Gastrocnemius medialis (tissue), 4 donors: Measurements from ENCODE around the gene CELF1. TPM values are rescaled to one million over a fixed set of nuclear protein-coding genes. Genes with fewer than 3 reads are reported as not detected.
"Not testable (repeated sequence)": the region's sequence is repeated elsewhere in the genome, so short reads cannot be mapped to it uniquely, and the experiment has no call there.

Source experiments
- ATAC-seq, 2 donors: fragments of 150-250 bp; one replicate each; pipeline ENCODE4 v1.9.1; 2016
- DNase-seq, 2 donors: peaks; one replicate each; pipeline ENCODE4 v3.0.0-alpha.2; 2019
- H3K27ac ChIP-seq, 4 donors: fragments of 200-600 bp; sonication (generic); 1 replicate in 1 of 4; 2 replicates in 3 of 4; pipeline ENCODE4 v1.5.1; 2016 to 2018; ENCODE audit warnings: mild to moderate bottlenecking in 2 of 4, moderate library complexity in 1 of 4
- H3K27me3 ChIP-seq, 3 donors: fragments of 200-600 bp; sonication (generic) in 2 of 3; 1 replicate in 1 of 3; 2 replicates in 2 of 3; pipeline versions ENCODE4 v1.5.1 to v1.6.0; 2016 to 2019; ENCODE audit warnings: mild to moderate bottlenecking in 1 of 3, moderate library complexity in 1 of 3
- H3K36me3 ChIP-seq, 2 donors: fragments of 200-600 bp; sonication (generic) in 1 of 2; one replicate each; pipeline ENCODE4 v1.5.1; 2017 to 2018
- H3K4me1 ChIP-seq, 2 donors: fragments of 200-600 bp; sonication (generic) in 1 of 2; one replicate each; pipeline ENCODE4 v1.5.1; 2016 to 2017; ENCODE audit warnings: mild to moderate bottlenecking in 2 of 2
- H3K4me3 ChIP-seq, 4 donors: fragments of 200-600 bp; sonication (generic) in 3 of 4; 1 replicate in 1 of 4; 2 replicates in 3 of 4; pipeline ENCODE4 v1.5.1; 2016 to 2019; ENCODE audit warnings: mild to moderate bottlenecking in 2 of 4
- H3K9me3 ChIP-seq, 3 donors: fragments of 200-600 bp; sonication (generic) in 2 of 3; 1 replicate in 1 of 3; 2 replicates in 2 of 3; pipeline ENCODE4 v1.5.1; 2016 to 2019
- POLR2A ChIP-seq, 2 donors: fragments of 450-650 bp; IDR thresholded peaks; one replicate each; pipeline ENCODE4 v1.6.1; 2017; ENCODE audit warnings: antibody characterized with exemption in 2 of 2, mild to moderate bottlenecking in 2 of 2, moderate library complexity in 2 of 2
- in situ Hi-C, 4 donors: fragments of 200-750 bp; cut with MboI; loops; one replicate each; pipeline versions ENCODE4 v1.15.0 to v1.8.0; 2017; ENCODE audit warnings: low sequenced_read_pairs in 4 of 4
- intact Hi-C: fragments of 100-400 bp; cut with DNase I; formaldehyde crosslinking; loops from one replicate; pipeline ENCODE4 v1.15.1; 2023; ENCODE audit warnings: low total_unique reads
- total RNA-seq, 4 donors: library from RNA; depleted of rRNA; stranded (reverse); fragments of >200 nt; gene quantifications; one replicate each; pipeline versions ENCODE4 v1.1.0 to v1.2.3, GENCODE V29; 2016
- TF ChIP-seq, protein P1 (sequence below), 5 experiments: fragments of 450-650 bp in 3 of 5; fragments of 200-600 bp in 2 of 5; sonication (generic) in 2 of 5; IDR thresholded peaks in 4 of 5; conservative IDR thresholded peaks in 1 of 5; 1 replicate in 4 of 5; 2 replicates in 1 of 5; pipeline ENCODE4 v1.5.1; 2016 to 2019; ENCODE audit warnings: antibody characterized with exemption in 5 of 5, mild to moderate bottlenecking in 3 of 5, moderate library complexity in 3 of 5

The CELF1 gene
- total RNA-seq, 4 donors from 2014 or later = 106 to 185 (median 136) TPM

DNA sequence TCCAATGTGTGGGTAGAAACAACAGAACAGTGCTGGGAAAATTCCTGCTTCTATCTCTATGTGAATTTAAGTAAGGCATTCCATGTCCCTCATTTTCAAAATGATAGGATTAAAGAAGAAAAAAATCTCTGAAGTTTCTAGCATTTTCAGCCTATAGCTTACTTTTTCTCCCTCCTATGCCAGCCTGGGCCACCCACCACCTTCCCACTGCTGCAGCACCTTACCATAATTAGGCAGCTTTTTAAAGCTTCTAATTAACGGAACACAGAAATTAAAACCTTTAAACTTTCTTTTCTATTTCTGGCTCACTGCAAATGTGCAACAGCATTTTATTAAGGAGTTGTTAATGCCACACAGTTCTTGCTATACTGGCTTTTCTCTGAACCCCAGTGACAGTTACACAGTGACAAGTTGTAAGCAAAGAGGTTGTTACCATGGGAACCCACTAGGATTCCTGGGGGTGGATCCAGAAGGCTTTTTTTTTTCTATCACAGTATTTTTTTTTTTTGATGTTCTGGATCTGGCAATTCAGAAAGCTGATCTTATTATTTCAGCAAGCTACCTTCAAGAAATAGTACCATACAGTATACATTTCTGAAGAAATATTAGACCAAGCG is 20.2 kb downstream of the CELF1 start:
- TF ChIP-seq POLR2A (IDR thresholded peaks at IDR 0.05) = no peak
- TF ChIP-seq, protein P1, sequence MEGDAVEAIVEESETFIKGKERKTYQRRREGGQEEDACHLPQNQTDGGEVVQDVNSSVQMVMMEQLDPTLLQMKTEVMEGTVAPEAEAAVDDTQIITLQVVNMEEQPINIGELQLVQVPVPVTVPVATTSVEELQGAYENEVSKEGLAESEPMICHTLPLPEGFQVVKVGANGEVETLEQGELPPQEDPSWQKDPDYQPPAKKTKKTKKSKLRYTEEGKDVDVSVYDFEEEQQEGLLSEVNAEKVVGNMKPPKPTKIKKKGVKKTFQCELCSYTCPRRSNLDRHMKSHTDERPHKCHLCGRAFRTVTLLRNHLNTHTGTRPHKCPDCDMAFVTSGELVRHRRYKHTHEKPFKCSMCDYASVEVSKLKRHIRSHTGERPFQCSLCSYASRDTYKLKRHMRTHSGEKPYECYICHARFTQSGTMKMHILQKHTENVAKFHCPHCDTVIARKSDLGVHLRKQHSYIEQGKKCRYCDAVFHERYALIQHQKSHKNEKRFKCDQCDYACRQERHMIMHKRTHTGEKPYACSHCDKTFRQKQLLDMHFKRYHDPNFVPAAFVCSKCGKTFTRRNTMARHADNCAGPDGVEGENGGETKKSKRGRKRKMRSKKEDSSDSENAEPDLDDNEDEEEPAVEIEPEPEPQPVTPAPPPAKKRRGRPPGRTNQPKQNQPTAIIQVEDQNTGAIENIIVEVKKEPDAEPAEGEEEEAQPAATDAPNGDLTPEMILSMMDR (IDR thresholded peaks at IDR 0.05 in 4 of 5, conservative IDR thresholded peaks at IDR 0.05 in 1 of 5) = no peak
- no peak for ATAC-seq
- H3K4me1 ChIP-seq = peaks cover 69 to 78% of the 10 kb centered on the region in 2 donors

DNA sequence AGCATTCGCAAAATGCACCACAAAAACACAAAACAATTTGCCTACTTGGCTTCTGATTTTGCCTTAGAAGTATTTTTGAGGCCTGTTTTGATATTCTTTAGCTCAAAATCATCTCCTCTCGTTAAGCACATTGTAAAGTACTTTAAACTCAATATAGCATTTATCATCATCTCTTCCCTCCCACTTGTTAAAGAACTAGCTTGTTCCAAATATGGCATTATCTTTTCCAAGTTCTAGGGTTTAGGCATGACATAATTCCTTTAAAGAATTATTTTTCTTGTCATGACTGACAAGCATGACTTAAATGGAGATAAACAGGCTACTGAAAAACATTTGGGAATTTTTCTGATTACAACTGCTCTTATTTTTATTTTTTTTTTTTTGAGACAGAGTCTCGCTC is 21.3 kb downstream of the CELF1 start:
- Histone ChIP-seq H3K4me3 (no peak overlapping the region), H3K27ac (peak overlapping the region in 2 of 4 donors; percentile 56 to 66), H3K36me3 (no peaks in the 10 kb centered on the region), H3K4me1 (peaks cover 76 to 78% of the 10 kb centered on the region in 2 donors), H3K9me3 (no peaks in the 10 kb centered on the region), H3K27me3 (no peaks in the 10 kb centered on the region)
- intact Hi-C loops (no loop called here), in situ Hi-C loops (no loop called here)
- DNase-seq = no peak
- TF ChIP-seq, protein P1 (IDR thresholded peaks at IDR 0.05 in 4 of 5, conservative IDR thresholded peaks at IDR 0.05 in 1 of 5) = no peak
- no peak for TF ChIP-seq POLR2A (IDR thresholded peaks at IDR 0.05)
- no peak for ATAC-seq

More for the DNA sequence above, 20.2 kb downstream of the CELF1 start:
- no peak overlapping the region for H3K4me3 ChIP-seq
- intact Hi-C loops (no loop called here), in situ Hi-C loops (no loop called here)
- DNase-seq = no peak
- no peaks in the 10 kb centered on the region for H3K27me3 ChIP-seq
- peak overlapping the region; percentile 25 to 66 (median 49) for H3K27ac ChIP-seq
- no peaks in the 10 kb centered on the region for H3K36me3 ChIP-seq
- no peaks in the 10 kb centered on the region for H3K9me3 ChIP-seq

DNA sequence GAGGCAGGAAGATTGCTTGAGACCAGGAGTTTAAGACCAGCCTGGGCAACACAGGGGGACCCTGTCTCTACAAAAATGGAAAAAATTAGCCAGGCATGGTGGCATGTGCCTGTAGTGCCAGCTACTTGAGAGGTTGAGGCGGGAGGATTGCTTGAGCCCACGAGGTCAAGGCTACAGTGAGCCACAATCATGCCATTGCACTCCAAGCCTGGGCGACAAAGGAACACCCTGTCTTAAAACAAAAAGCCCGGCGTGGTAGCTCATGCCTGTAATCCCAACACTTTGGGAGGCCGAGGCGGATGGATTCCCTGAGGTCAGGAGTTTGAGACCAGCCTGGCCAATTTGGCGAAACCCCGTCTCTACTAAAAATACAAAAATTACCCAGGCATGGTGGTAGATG is 22.2 kb downstream of the CELF1 start:
- H3K27me3 ChIP-seq, DNase-seq, ATAC-seq, H3K4me3 ChIP-seq, H3K36me3 ChIP-seq, H3K9me3 ChIP-seq, intact Hi-C loops, in situ Hi-C loops: not testable (repeated sequence)
- peaks cover 77 to 81% of the 10 kb centered on the region in 2 donors for H3K4me1 ChIP-seq
- peak overlapping the region; percentile 27 to 66 (median 54) for H3K27ac ChIP-seq

DNA sequence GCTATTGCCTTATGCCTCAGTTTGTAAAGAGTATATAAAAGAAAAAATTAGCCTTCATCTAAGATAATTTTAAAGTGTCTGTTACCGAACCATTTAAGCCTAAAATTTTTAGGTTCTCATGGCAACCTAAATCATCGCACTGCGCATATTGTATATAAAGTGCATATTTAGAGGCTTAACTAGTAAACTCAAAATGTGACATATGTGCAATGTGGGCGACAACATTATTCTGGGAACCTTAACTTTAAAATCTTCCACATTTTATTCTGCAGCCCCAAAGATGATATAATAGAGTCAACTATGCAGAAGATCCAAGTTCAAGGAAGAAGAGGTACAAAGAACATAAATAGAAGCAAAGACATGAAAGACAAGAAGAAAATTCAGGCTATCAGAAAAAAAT is 23.0 kb downstream of the CELF1 start:
- no peaks in the 10 kb centered on the region for H3K36me3 ChIP-seq
- no peak for ATAC-seq
- H3K9me3 ChIP-seq = no peaks in the 10 kb centered on the region
- peaks cover 76 to 80% of the 10 kb centered on the region in 2 donors for H3K4me1 ChIP-seq
- peak overlapping the region; percentile 27 to 66 (median 54) for H3K27ac ChIP-seq
- in situ Hi-C loops (no loop called here), intact Hi-C loops (no loop called here)
- H3K27me3 ChIP-seq = no peaks in the 10 kb centered on the region
- DNase-seq = no peak
- TF ChIP-seq POLR2A (IDR thresholded peaks at IDR 0.05) = no peak
- TF ChIP-seq, protein P1 (IDR thresholded peaks at IDR 0.05 in 4 of 5, conservative IDR thresholded peaks at IDR 0.05 in 1 of 5) = no peak
- no peak overlapping the region for H3K4me3 ChIP-seq

DNA sequence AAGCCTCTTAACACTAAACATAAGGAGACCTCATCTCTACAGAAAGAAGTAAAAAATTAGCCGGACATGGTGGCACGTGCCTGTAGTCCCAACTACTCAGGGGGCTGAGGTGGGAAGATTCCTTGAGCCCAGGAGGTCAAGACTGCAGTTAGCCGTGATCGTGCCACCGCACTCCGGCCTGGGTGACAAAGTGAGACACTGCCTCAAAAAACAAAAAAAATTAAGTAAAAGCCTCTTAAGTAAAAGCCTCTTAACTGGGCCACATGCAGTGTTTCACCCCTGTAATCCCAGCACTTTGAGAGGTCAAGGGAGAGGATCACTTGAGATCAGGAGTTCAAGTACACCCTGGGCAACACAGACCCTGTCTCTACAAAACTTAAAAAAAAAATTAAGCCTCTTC is 25.7 kb downstream of the CELF1 start:
- TF ChIP-seq POLR2A (IDR thresholded peaks at IDR 0.05) = no peak
- TF ChIP-seq, protein P1 (IDR thresholded peaks at IDR 0.05 in 4 of 5, conservative IDR thresholded peaks at IDR 0.05 in 1 of 5) = no peak
- in situ Hi-C loops = no loop called here

DNA sequence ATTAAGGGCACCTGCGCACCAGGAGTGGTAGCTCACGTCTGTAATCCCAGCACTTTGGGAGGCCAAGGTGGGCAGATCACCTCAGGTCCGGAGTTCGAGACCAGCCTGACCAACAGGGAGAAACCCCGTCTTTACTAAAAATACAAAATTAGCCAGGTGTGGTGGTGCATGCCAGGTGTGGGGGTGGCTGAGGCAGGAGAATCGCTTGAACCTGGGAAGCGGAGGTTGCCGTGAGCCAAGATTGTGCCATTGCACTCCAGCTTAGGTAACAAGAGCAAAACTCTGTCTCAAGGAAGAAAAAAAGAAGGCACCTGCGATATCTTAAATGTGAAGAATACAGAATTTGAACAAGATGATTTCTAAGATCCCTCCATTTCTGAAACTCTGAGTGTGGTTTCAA is 26.9 kb downstream of the CELF1 start:
- ATAC-seq, H3K4me3 ChIP-seq, in situ Hi-C loops, H3K36me3 ChIP-seq, H3K27me3 ChIP-seq, intact Hi-C loops, H3K9me3 ChIP-seq: not testable (repeated sequence)
- H3K27ac ChIP-seq = peak overlapping the region; percentile 87 to 94 (median 91)
- DNase-seq = peak in 1 of 2 donors; percentile 11
- H3K4me1 ChIP-seq = peaks cover 76 to 83% of the 10 kb centered on the region in 2 donors

More for the DNA sequence above, 25.7 kb downstream of the CELF1 start:
- no peaks in the 10 kb centered on the region for H3K27me3 ChIP-seq
- peaks cover 76 to 83% of the 10 kb centered on the region in 2 donors for H3K4me1 ChIP-seq
- no peaks in the 10 kb centered on the region for H3K9me3 ChIP-seq
- no peaks in the 10 kb centered on the region for H3K36me3 ChIP-seq
- ATAC-seq = no peak
- no peak overlapping the region for H3K4me3 ChIP-seq
- intact Hi-C loops = no loop called here
- peak overlapping the region; percentile 87 to 94 (median 91) for H3K27ac ChIP-seq
- DNase-seq = no peak
